ENCODE measurements around the gene NLRP5.
"Not testable (repeated sequence)": the region's sequence is repeated elsewhere in the genome, so short reads cannot be mapped to it uniquely, and the experiment has no call there.

The NLRP5 gene

GRCh38 chr19:56079609-56080008 is 93.0 kb downstream of the NLRP5 start:
- DNase-seq: no peak

GRCh38 chr19:56080669-56081401 is 94.3 kb downstream of the NLRP5 start:
- peak; percentile 25 for DNase-seq

- DNase-seq: no peak
These were observed 97.1 kb downstream of the NLRP5 start for GRCh38 chr19:56083668-56084067.

GRCh38 chr19:56084835-56085536 is 98.4 kb downstream of the NLRP5 start:
- no peak for DNase-seq

- DNase-seq: no peak
These were observed 99.1 kb downstream of the NLRP5 start for GRCh38 chr19:56085571-56086275.

- no peak for DNase-seq
These were observed 100.3 kb downstream of the NLRP5 start for GRCh38 chr19:56086671-56087430.

- DNase-seq: no peak
These were observed 101.3 kb downstream of the NLRP5 start for GRCh38 chr19:56087647-56088496.

GRCh38 chr19:56088497-56089215 is 102.1 kb downstream of the NLRP5 start:
- no peak for DNase-seq

GRCh38 chr19:56089344-56089743 is 102.8 kb downstream of the NLRP5 start:
- DNase-seq: no peak

GRCh38 chr19:56091066-56091490 is 104.5 kb downstream of the NLRP5 start:
- no peak for DNase-seq

- no peak for DNase-seq
These were observed 105.4 kb downstream of the NLRP5 start for GRCh38 chr19:56091751-56092546.

GRCh38 chr19:56092685-56093631 is 106.4 kb downstream of the NLRP5 start:
- no peak for DNase-seq

- no peak for DNase-seq
These were observed 107.9 kb downstream of the NLRP5 start for GRCh38 chr19:56094449-56094848.

- DNase-seq: no peak
These were observed 110.1 kb downstream of the NLRP5 start for GRCh38 chr19:56096665-56097064.

- DNase-seq: no peak
These were observed 110.7 kb downstream of the NLRP5 start for GRCh38 chr19:56097306-56097705.

- DNase-seq: no peak
These were observed 111.2 kb downstream of the NLRP5 start for GRCh38 chr19:56097776-56098175.

GRCh38 chr19:56098237-56098636 is 111.7 kb downstream of the NLRP5 start:
- not testable (repeated sequence) for DNase-seq

- no peak for DNase-seq
These were observed 112.4 kb downstream of the NLRP5 start for GRCh38 chr19:56098731-56099568.
